SKM-1 treated with dmso at 0.1 percent for 144 hours (cell line): ENCODE data around the gene ETS1.

Experiments used
- DNase-seq: peaks from one replicate; lab custom pipeline; 2025; ENCODE audit not compliant: unreplicated experiment; lab: John Stamatoyannopoulos, UW

The ETS1 gene

GRCh38 chr11:128619007-128619406 is 31.6 kb upstream of the ETS1 start:
- no peak for DNase-seq

GRCh38 chr11:128618603-128619002 is 31.2 kb upstream of the ETS1 start:
- DNase-seq: no peak

GRCh38 chr11:128616161-128616560 is 28.8 kb upstream of the ETS1 start:
- DNase-seq: no peak

GRCh38 chr11:128615612-128616011 is 28.3 kb upstream of the ETS1 start:
- DNase-seq: no peak

GRCh38 chr11:128615076-128615475 is 27.7 kb upstream of the ETS1 start:
- no peak for DNase-seq

- DNase-seq: no peak
Observed at GRCh38 chr11:128614026-128614425, 26.7 kb upstream of the ETS1 start.

- no peak for DNase-seq
Observed at GRCh38 chr11:128613300-128613995, 26.1 kb upstream of the ETS1 start.

- DNase-seq: no peak
Observed at GRCh38 chr11:128610721-128611617, 23.6 kb upstream of the ETS1 start.

- no peak for DNase-seq
Observed at GRCh38 chr11:128609785-128610184, 22.4 kb upstream of the ETS1 start.

- no peak for DNase-seq
Observed at GRCh38 chr11:128608746-128609407, 21.5 kb upstream of the ETS1 start.

GRCh38 chr11:128607819-128608218 is 20.5 kb upstream of the ETS1 start:
- DNase-seq: no peak

- no peak for DNase-seq
Observed at GRCh38 chr11:128604723-128605122, 17.4 kb upstream of the ETS1 start.

- DNase-seq: no peak
Observed at GRCh38 chr11:128603752-128604414, 16.5 kb upstream of the ETS1 start.

GRCh38 chr11:128603003-128603696 is 15.8 kb upstream of the ETS1 start:
- DNase-seq: no peak

GRCh38 chr11:128599729-128600128 is 12.4 kb upstream of the ETS1 start:
- no peak for DNase-seq

GRCh38 chr11:128598506-128599150 is 11.3 kb upstream of the ETS1 start:
- DNase-seq: no peak

GRCh38 chr11:128598096-128598495 is 10.7 kb upstream of the ETS1 start:
- no peak for DNase-seq

GRCh38 chr11:128597209-128597608 is 9.9 kb upstream of the ETS1 start:
- no peak for DNase-seq

GRCh38 chr11:128596250-128596649 is 8.9 kb upstream of the ETS1 start:
- no peak for DNase-seq

- DNase-seq: no peak
Observed at GRCh38 chr11:128595775-128596174, 8.4 kb upstream of the ETS1 start.
